GM12874 (cell line): ENCODE data around the gene SIN3B.

Source experiments
- CTCF ChIP-seq: IDR thresholded peaks from 2 replicates; pipeline ENCODE4 v1.5.1; 2011; ENCODE audit warnings: low read depth, mild to moderate bottlenecking, control low read depth, low read length, moderate library complexity; ENCODE audit not compliant: insufficient read depth

The SIN3B gene

GRCh38 chr19:16847430-16847829 lies 18.2 kb downstream of the SIN3B start:
- no peak for TF ChIP-seq CTCF

DNA sequence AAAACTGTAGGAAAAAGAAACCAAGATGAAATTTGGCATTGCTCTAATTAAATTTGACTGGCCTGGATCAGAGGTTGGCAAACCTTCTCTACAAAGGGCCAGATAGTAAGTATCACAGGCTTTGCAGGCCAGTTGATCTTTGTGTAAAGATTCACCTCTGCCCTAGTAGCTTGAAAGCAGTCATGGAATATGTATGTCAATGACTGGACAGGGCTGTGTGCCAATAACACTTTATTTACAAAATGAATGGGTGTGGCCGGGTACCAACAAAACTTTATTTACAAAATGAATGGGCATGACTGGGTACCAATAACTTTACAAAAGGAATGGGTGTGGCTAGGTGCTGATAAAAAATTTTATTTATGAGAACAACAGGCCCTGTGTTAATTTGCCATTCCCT lies 20.0 kb downstream of the SIN3B start:
- no peak for TF ChIP-seq CTCF

- no peak for TF ChIP-seq CTCF
These were observed 20.9 kb downstream of the SIN3B start for GRCh38 chr19:16850133-16850532.

GRCh38 chr19:16851031-16851712 lies 22.0 kb downstream of the SIN3B start:
- no peak for TF ChIP-seq CTCF

DNA sequence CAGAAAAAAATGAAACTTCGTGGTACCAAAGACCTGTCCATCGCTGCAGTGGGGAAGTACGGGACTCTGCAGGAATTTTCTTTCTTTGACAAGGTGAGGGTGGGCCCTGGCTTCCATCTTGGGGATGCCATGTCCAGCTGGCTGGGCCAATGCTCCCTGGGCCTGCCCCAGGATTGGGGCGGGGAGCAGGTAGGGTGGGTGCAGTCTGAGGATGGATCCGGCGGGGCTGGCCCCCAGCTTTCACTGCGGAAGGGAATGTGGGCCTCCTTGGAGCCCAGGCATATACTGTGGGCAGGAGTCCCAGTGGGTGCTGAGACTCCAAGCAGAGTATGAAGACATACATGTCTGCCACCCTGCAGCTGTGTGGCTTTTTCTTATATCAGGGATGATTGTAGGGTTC lies 23.9 kb downstream of the SIN3B start:
- TF ChIP-seq CTCF, result no peak

GRCh38 chr19:16856091-16856490 lies 26.9 kb downstream of the SIN3B start:
- TF ChIP-seq CTCF, result no peak

DNA sequence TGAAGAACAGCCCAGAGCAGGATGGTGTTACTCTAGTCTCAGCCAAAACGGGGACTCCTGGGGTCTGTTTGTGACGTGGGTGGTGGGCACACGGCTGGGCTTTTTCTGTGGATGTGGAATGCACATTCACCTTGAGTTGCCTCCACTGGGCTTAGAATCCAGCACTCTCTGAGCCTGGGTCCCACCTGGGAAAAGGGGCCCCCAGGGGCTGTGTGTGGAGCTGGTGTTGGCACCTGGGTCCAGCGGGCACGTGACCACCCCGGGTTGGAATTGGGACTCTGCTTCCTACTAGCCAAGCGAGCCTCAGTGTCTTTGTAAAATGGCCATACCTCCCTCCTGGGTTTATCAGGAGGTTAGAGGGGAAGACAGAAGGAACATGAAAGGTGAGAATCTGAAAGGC lies 30.4 kb downstream of the SIN3B start:
- TF ChIP-seq CTCF, result no peak
